ENCODE measurements around the gene ARHGAP15. TPM values are rescaled to one million over a fixed set of nuclear protein-coding genes. Genes with fewer than 3 reads are reported as not detected.

Gene ARHGAP15
- total RNA-seq, 1 experiment from 2014 or later: 0.42 TPM

- Histone ChIP-seq H3K4me3 (replicated peaks in 1 of 2; ENCODE audit: low read depth in 1 of 2, low read length in 2 of 2) (no peak overlapping the region), H3K9me2 (ENCODE audit: insufficient read depth) (no peaks in the 10 kb centered on the region), H3K36me3 (ENCODE audit: control insufficient read depth in 1 of 2, insufficient read depth in 2 of 2, low read length in 2 of 2) (no peaks in the 10 kb centered on the region), H2AFZ (ENCODE audit: low read depth, low read length, poor library complexity, severe bottlenecking) (no peak overlapping the region), H3K79me2 (ENCODE audit: insufficient read depth, low read length) (no peaks in the 10 kb centered on the region), H3K27ac (ENCODE audit: low read depth, low read length) (no peak overlapping the region), H3K4me1 (ENCODE audit: control insufficient read depth in 1 of 2, insufficient read depth in 2 of 2, low read length in 2 of 2) (no peaks in the 10 kb centered on the region), H3K27me3 (ENCODE audit: insufficient read depth, low read length) (peaks cover 11% of the 10 kb centered on the region; the same call in 1 of the 2 replicates), H3K4me2 (ENCODE audit: low read length) (no peak overlapping the region), H4K20me1 (ENCODE audit: insufficient read depth) (no peaks in the 10 kb centered on the region), H3K9me3 (ENCODE audit: control insufficient read depth in 1 of 2, insufficient read depth in 1 of 2, low read depth in 1 of 2, low read length in 2 of 2) (no peaks in the 10 kb centered on the region), H3K9ac (ENCODE audit: low read length) (no peak overlapping the region)
- CTCF ChIA-PET: no interaction called here
- DNase-seq (ENCODE audit: low read depth, low spot score) (no peak), ATAC-seq (no peak)
- POLR2A ChIA-PET: no interaction called here
- TF ChIP-seq RAD21 (IDR thresholded peaks at IDR 0.05; ENCODE audit: low read depth) (no peak), CTCF (IDR thresholded peaks at IDR 0.05 in 2 of 3, conservative IDR thresholded peaks at IDR 0.05 in 1 of 3; ENCODE audit: borderline replicate concordance in 1 of 3, insufficient read depth in 1 of 3, low read depth in 2 of 3, low read length in 2 of 3) (no peak), ATF3 (IDR thresholded peaks at IDR 0.05) (no peak), EGR1 (IDR thresholded peaks at IDR 0.05; ENCODE audit: low read depth) (no peak)
- TF ChIP-seq, protein P1, sequence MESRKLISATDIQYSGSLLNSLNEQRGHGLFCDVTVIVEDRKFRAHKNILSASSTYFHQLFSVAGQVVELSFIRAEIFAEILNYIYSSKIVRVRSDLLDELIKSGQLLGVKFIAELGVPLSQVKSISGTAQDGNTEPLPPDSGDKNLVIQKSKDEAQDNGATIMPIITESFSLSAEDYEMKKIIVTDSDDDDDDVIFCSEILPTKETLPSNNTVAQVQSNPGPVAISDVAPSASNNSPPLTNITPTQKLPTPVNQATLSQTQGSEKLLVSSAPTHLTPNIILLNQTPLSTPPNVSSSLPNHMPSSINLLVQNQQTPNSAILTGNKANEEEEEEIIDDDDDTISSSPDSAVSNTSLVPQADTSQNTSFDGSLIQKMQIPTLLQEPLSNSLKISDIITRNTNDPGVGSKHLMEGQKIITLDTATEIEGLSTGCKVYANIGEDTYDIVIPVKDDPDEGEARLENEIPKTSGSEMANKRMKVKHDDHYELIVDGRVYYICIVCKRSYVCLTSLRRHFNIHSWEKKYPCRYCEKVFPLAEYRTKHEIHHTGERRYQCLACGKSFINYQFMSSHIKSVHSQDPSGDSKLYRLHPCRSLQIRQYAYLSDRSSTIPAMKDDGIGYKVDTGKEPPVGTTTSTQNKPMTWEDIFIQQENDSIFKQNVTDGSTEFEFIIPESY (IDR thresholded peaks at IDR 0.05; ENCODE audit: extremely low read depth, insufficient replicate concordance, low read length): no peak
- intact Hi-C loops (cut with micrococcal nuclease): no loop called here
- no TSS peak for BruUV-seq (replicated peaks)
- RAD21 ChIA-PET (ENCODE audit: low non-redundant PET in 1 of 2, low total read pairs in 2 of 2, uncharacterized antibody in 2 of 2, unreplicated experiment in 2 of 2): no interaction called here
Observed at GRCh38 chr2:143347271-143347695, 218.1 kb downstream of the ARHGAP15 start.
